Measurements from ENCODE around the gene CLDN2. TPM values are rescaled to one million over a fixed set of nuclear protein-coding genes. Genes with fewer than 3 reads are reported as not detected.
"Not testable (repeated sequence)": the region's sequence is repeated elsewhere in the genome, so short reads cannot be mapped to it uniquely, and the experiment has no call there.

Gene CLDN2
- total RNA-seq, 1 donor from 2014 or later: not detected

- Mint-ChIP-seq H3K36me3 (ENCODE audit: low read depth) (no peaks in the 10 kb centered on the region), H3K4me3 (no peak overlapping the region), H3K4me1 (ENCODE audit: low read depth) (no peaks in the 10 kb centered on the region), H3K27ac (no peak overlapping the region), H3K27me3 (ENCODE audit: insufficient read depth) (no peaks in the 10 kb centered on the region), H3K9me3 (no peaks in the 10 kb centered on the region)
- intact Hi-C loops (cut with micrococcal nuclease): loop anchor here (1.0 kb wide), 1 partner anchor 55 kb away; no protein-coding TSS in a partner anchor
- DNase-seq (ENCODE audit: low spot score): no peak
These were observed 32.8 kb downstream of the CLDN2 start for GRCh38 chrX:106952988-106953387.

- DNase-seq (ENCODE audit: low spot score): no peak
- Mint-ChIP-seq H3K4me1 (ENCODE audit: low read depth) (no peaks in the 10 kb centered on the region), H3K36me3 (ENCODE audit: low read depth) (no peaks in the 10 kb centered on the region), H3K4me3 (no peak overlapping the region), H3K27me3 (ENCODE audit: insufficient read depth) (no peaks in the 10 kb centered on the region), H3K9me3 (no peaks in the 10 kb centered on the region), H3K27ac (no peak overlapping the region)
- intact Hi-C loops (cut with micrococcal nuclease): no loop called here
These were observed 33.8 kb downstream of the CLDN2 start for GRCh38 chrX:106954041-106954440.

- no peaks in the 10 kb centered on the region for H3K27me3 Mint-ChIP-seq (ENCODE audit: insufficient read depth)
- H3K4me1 Mint-ChIP-seq (ENCODE audit: low read depth): no peaks in the 10 kb centered on the region
- H3K27ac Mint-ChIP-seq: no peak overlapping the region
- H3K36me3 Mint-ChIP-seq (ENCODE audit: low read depth): no peaks in the 10 kb centered on the region
- H3K4me3 Mint-ChIP-seq: no peak overlapping the region
- no peaks in the 10 kb centered on the region for H3K9me3 Mint-ChIP-seq
- intact Hi-C loops (cut with micrococcal nuclease): no loop called here
- no peak for DNase-seq (ENCODE audit: low spot score)
These were observed 35.0 kb downstream of the CLDN2 start for GRCh38 chrX:106955004-106955772.

GRCh38 chrX:106957856-106958255 is 37.7 kb downstream of the CLDN2 start:
- H3K4me1 Mint-ChIP-seq (ENCODE audit: low read depth): no peaks in the 10 kb centered on the region
- no peaks in the 10 kb centered on the region for H3K36me3 Mint-ChIP-seq (ENCODE audit: low read depth)
- intact Hi-C loops (cut with micrococcal nuclease): no loop called here

GRCh38 chrX:106959901-106960300 is 39.7 kb downstream of the CLDN2 start:
- no peaks in the 10 kb centered on the region for H3K27me3 Mint-ChIP-seq (ENCODE audit: insufficient read depth)
- H3K27ac Mint-ChIP-seq: no peak overlapping the region
- intact Hi-C loops (cut with micrococcal nuclease): no loop called here
- no peaks in the 10 kb centered on the region for H3K4me1 Mint-ChIP-seq (ENCODE audit: low read depth)
- no peak for DNase-seq (ENCODE audit: low spot score)
- H3K9me3 Mint-ChIP-seq: no peaks in the 10 kb centered on the region
- H3K36me3 Mint-ChIP-seq (ENCODE audit: low read depth): no peaks in the 10 kb centered on the region
- no peak overlapping the region for H3K4me3 Mint-ChIP-seq

More at GRCh38 chrX:106957856-106958255, 37.7 kb downstream of the CLDN2 start:
- Mint-ChIP-seq H3K27me3 (ENCODE audit: insufficient read depth) (no peaks in the 10 kb centered on the region), H3K9me3 (no peaks in the 10 kb centered on the region), H3K4me3 (no peak overlapping the region), H3K27ac (no peak overlapping the region)
- no peak for DNase-seq (ENCODE audit: low spot score)

- H3K9me3 Mint-ChIP-seq: no peaks in the 10 kb centered on the region
- H3K27me3 Mint-ChIP-seq (ENCODE audit: insufficient read depth): no peaks in the 10 kb centered on the region
- DNase-seq (ENCODE audit: low spot score): no peak
- H3K27ac Mint-ChIP-seq: no peak overlapping the region
- no peak overlapping the region for H3K4me3 Mint-ChIP-seq
- H3K36me3 Mint-ChIP-seq (ENCODE audit: low read depth): no peaks in the 10 kb centered on the region
- intact Hi-C loops (cut with micrococcal nuclease): no loop called here
- no peaks in the 10 kb centered on the region for H3K4me1 Mint-ChIP-seq (ENCODE audit: low read depth)
These were observed 42.9 kb downstream of the CLDN2 start for GRCh38 chrX:106963111-106963510.

GRCh38 chrX:106964290-106964689 is 44.1 kb downstream of the CLDN2 start:
- Mint-ChIP-seq H3K27me3 (ENCODE audit: insufficient read depth) (no peaks in the 10 kb centered on the region), H3K4me3 (no peak overlapping the region), H3K36me3 (ENCODE audit: low read depth) (no peaks in the 10 kb centered on the region), H3K9me3 (no peaks in the 10 kb centered on the region), H3K4me1 (ENCODE audit: low read depth) (no peaks in the 10 kb centered on the region), H3K27ac (no peak overlapping the region)
- DNase-seq (ENCODE audit: low spot score): no peak
- intact Hi-C loops (cut with micrococcal nuclease): no loop called here

GRCh38 chrX:106966547-106966946 is 46.3 kb downstream of the CLDN2 start:
- H3K4me1 Mint-ChIP-seq (ENCODE audit: low read depth); H3K9me3 Mint-ChIP-seq; intact Hi-C loops (cut with micrococcal nuclease); H3K36me3 Mint-ChIP-seq (ENCODE audit: low read depth); DNase-seq (ENCODE audit: low spot score); H3K4me3 Mint-ChIP-seq; H3K27ac Mint-ChIP-seq; H3K27me3 Mint-ChIP-seq (ENCODE audit: insufficient read depth): not testable (repeated sequence)

GRCh38 chrX:106972896-106973295 is 52.7 kb downstream of the CLDN2 start:
- Mint-ChIP-seq H3K36me3 (ENCODE audit: low read depth) (no peaks in the 10 kb centered on the region), H3K4me1 (ENCODE audit: low read depth) (no peaks in the 10 kb centered on the region), H3K27me3 (ENCODE audit: insufficient read depth) (no peaks in the 10 kb centered on the region), H3K4me3 (no peak overlapping the region), H3K27ac (no peak overlapping the region), H3K9me3 (no peaks in the 10 kb centered on the region)
- intact Hi-C loops (cut with micrococcal nuclease): no loop called here
- no peak for DNase-seq (ENCODE audit: low spot score)

- Mint-ChIP-seq H3K4me1 (ENCODE audit: low read depth) (no peaks in the 10 kb centered on the region), H3K36me3 (ENCODE audit: low read depth) (no peaks in the 10 kb centered on the region), H3K4me3 (no peak overlapping the region), H3K27me3 (ENCODE audit: insufficient read depth) (no peaks in the 10 kb centered on the region), H3K27ac (no peak overlapping the region), H3K9me3 (no peaks in the 10 kb centered on the region)
- no peak for DNase-seq (ENCODE audit: low spot score)
- intact Hi-C loops (cut with micrococcal nuclease): no loop called here
These were observed 53.4 kb downstream of the CLDN2 start for GRCh38 chrX:106973433-106974149.

- Mint-ChIP-seq H3K27ac (no peak overlapping the region), H3K9me3 (no peaks in the 10 kb centered on the region)
These were observed 56.2 kb downstream of the CLDN2 start for GRCh38 chrX:106976416-106976815.

More at GRCh38 chrX:106976416-106976815, 56.2 kb downstream of the CLDN2 start:
- H3K4me3 Mint-ChIP-seq: no peak overlapping the region
- no peaks in the 10 kb centered on the region for H3K27me3 Mint-ChIP-seq (ENCODE audit: insufficient read depth)
- no peaks in the 10 kb centered on the region for H3K36me3 Mint-ChIP-seq (ENCODE audit: low read depth)
- intact Hi-C loops (cut with micrococcal nuclease): no loop called here
- H3K4me1 Mint-ChIP-seq (ENCODE audit: low read depth): no peaks in the 10 kb centered on the region
- DNase-seq (ENCODE audit: low spot score): no peak

All from activated T-helper 1 cell treated with anti-CD3 and anti-CD28 coated beads, Interleukin-12 subunit alpha, Interleukin-12 subunit beta, Interleukin-2, Interleukin-4 antibody, amounts not matched to agents 30 ng/mL and 10 ng/mL and 1 ng/mL, durations not matched to agents 14 hours and 24 hours and 36 hours (primary cell).